ENCODE data around the gene SLC66A2.
A peak's percentile ranks its signal among the peaks of the same experiment; 100 is the strongest.

Gene SLC66A2

GRCh38 chr18:79919089-79919488, 32.4 kb downstream of the SLC66A2 start:
- DNase-seq (ENCODE audit: low read depth in 2 of 2), result no peak

DNA sequence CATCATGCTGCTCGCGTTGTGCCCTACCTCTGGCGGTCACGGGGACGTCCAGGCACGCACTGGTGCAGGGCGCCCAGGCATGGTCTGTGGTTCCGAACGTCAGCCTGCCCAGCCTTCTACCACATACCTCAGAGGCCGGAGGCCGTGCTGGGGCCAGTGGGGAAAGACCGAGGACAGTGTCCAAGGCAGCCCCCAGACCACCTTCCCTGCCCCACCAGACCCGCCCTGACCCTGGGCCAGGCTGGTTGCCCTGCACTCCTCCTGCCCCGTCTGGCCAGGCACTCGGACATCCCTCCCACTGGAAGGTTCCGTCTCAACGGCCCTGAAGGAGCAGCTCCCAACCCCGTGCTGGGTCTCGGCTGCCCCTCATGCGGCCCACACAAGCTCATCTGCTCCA, 32.8 kb downstream of the SLC66A2 start:
- DNase-seq (ENCODE audit: low read depth in 2 of 2), result no peak

GRCh38 chr18:79917853-79918614, 33.4 kb downstream of the SLC66A2 start:
- no peak for DNase-seq (ENCODE audit: low read depth in 2 of 2)

DNA sequence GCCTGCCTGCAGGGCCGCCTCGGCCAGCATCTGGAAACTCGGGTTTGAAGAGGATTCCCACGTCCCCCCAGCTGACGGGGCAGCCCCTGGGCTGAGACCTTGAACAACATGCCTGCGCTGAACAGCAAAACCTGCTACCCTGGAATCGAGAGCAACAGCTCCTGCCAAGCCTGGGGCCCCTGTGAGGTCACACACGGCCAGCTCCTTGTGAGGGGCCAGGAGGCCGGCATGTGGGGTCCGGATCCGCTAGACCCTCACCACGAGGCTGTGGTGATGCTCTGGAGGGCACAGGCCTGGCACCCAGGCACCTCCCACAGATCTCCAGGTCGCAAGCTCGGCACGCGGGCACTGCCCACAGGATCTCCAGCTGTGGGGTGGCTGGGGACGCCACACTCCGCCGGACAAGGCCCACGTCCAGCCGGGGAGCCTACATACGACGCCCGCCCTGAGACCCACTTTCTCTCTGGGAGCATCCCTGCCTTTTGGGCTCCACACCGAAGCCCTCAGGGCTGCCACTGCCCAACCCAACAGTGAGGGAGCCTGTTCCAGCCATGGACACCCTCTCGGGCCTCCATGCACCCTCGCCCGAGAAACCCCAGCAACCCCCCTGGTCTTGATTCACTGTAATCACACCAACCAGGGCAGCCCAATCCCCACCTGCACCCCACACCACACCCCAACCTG, 34.1 kb downstream of the SLC66A2 start:
- DNase-seq (ENCODE audit: low read depth in 2 of 2), result no peak

- no peak for DNase-seq (ENCODE audit: low read depth in 2 of 2)
These were observed 34.8 kb downstream of the SLC66A2 start for GRCh38 chr18:79916546-79917168.

GRCh38 chr18:79916128-79916494, 35.3 kb downstream of the SLC66A2 start:
- no peak for DNase-seq (ENCODE audit: low read depth in 2 of 2)

DNA sequence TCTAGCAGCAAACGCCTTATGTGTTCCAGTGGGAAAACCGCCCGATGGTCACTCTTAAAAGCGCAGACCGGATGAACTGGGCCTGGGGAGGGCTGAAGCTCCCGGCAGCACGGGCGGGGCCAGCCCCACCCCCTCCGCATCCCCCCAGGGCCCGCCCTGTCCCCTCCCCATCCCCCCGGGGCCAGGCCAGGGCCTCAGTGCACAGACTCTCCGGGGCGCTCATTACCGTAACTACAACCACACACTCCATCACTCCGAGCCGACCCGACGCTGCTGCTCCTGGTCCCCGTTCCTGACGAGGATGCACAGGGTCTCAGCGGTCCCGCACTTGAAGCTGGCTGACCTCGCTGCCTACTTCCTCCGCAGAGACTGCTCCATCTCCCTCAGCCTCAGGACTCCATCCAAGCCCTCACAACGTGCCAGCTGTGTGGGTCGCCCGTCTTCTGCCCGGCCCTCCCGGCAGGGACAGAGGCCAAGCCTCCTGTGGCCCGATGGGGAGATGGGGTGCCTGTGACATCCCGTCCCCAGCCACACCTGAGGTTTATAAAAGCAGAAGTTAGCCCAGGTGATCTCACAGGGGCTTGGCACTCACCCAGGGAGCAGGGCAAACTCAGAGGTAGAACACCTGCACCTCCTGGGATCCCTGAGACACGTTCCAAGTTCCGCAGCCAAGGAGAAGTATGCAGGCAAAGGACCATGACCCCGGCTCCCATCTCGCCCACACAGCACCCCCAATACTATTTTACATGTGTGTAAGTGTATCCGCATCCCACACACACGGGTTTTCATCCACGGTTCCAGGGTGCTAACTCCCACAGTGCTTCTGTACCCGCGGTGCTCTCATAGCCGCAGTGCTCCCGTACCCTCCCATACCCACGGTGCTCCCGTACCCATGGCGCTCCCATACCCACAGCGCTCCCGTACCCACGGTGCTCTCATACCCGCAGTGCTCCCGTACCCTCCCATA, 36.0 kb downstream of the SLC66A2 start:
- DNase-seq (ENCODE audit: low read depth in 2 of 2), result no peak

DNA sequence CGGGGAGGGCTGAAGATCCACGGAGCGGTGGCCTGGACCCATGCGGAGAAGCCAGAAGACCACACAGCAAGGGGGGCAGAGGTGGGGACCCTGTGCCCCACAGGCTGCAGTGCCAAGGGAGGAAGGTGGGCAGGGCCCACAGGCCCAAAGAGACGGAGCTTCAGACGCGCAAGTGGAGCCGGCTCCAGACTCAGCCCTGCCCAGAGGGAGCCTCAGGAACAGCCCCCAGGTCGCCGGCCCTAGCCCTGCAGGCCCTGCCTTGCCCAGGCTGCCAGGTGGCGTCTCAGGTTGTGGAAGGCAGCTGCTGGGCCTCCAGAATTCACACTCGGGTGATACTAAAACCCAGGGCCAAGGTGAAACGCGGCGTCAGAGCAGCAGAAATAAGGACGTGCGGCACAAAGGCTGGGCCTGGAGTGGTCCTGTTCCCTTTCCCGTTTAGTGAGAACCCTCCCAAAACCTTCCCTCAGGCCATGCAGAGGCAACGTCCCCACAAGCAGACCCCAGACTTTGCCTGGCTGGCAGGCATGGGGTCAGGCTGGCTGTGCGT, 36.8 kb downstream of the SLC66A2 start:
- no peak for DNase-seq (ENCODE audit: low read depth in 2 of 2)

DNA sequence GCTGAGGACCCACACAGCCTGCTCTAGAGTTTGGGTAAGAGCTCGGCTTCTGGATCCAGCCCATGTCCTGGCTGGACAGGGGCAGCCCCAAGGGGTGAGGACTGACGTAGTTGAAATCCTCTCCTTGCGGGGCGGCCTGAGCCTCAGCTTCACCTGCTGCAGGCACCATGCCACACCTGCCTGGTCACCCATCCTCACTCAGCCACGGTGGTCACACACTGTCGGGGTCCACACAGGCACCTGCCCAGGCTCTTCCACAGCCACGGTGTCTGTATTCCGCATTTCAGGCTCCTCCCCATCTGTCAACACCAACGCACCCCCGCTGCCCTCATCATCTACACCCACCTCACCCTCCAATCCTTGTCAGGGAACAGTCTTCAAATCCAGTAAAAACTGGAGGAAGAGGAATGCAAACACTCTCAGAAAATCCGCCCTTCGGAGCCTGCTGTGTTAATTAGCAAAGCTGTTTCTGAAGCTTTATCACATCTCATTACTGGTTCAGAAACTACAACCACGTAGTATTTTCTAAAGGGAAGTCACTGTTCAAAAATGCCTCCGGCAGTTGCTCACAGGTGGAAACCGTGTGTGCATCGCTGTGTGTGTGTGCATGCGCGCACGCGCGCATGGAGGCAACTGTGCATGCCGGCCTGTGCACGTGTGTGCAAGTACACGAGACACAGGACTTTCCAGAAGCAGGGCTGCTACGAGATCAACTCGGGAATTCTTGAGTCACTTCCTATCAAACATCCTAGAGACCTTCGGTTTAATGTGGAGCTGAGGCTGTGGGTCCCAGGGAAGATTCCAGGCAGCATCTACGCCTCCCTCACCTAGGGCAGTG, 38.2 kb downstream of the SLC66A2 start:
- DNase-seq (ENCODE audit: low read depth in 2 of 2), result no peak

GRCh38 chr18:79912409-79912991, 39.0 kb downstream of the SLC66A2 start:
- peak in 1 of 2 donors; percentile 24 for DNase-seq (ENCODE audit: low read depth in 2 of 2)

- DNase-seq (ENCODE audit: low read depth in 2 of 2), result no peak
These were observed 39.8 kb downstream of the SLC66A2 start for GRCh38 chr18:79911344-79912270.

- DNase-seq (ENCODE audit: low read depth in 2 of 2), result no peak
These were observed 40.7 kb downstream of the SLC66A2 start for GRCh38 chr18:79910563-79911343.

DNA sequence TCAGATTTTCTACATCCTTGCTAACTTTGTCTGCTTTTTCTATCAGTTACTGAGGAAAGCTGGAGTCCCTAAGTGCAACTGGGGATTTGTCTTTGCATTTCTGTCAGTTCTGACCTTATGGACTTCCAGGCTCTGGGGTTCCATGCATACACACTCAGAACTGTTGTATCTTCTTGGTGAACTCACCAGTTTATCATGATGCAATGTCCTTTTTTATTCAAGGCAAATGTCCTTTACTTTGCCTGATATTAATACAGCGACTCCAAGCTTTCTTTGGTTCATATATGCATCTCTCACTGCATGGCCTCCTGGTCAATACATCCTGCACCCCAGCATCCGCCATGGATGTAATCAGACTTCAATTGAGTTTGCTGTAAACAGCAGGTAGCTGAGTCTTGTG, 44.7 kb downstream of the SLC66A2 start:
- no peak for DNase-seq (ENCODE audit: low read depth in 2 of 2)

DNA sequence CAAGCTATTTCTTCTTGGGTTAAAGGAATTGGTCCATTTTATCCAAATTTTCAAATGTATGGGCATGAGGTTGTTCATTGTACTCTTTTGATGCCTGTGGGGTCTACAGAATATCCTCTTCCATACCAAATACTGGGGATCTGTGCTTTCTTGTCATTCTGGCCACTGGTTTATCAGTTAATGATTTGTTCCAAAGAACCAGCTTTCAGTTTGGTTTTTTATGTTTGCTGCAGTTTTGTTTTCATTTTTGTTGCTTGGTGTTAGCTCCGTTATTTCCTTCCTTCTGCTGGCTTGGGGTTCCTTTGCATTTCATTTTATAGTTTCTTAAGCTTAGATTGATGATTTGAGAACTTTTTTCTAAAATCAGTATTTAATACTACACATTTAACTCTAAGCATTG, 45.5 kb downstream of the SLC66A2 start:
- DNase-seq (ENCODE audit: low read depth in 2 of 2), result no peak

DNA sequence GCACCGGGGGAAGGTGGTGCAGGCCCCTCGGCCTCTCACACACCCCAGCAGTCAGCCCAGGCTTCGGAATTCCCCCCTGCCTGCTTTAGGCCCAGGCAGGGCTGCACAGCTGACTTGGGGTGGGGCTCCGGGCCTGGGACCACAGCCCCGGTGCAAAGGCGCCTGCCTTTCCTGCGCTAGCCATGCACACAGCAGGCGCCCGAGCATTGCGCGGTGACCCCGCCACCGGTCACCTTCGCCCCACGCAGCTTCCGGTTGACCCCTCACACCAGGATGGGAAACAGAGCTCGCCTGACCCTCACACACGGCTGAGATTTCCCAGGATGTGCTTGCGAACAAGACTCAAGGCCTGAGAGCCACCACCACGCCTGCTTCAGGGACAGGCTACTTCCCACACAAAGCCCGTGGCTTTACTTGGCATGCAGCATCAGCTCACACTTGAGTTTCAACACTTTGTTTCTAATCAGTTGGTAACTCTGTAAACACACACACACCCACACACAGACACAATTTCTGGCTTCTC, 46.0 kb downstream of the SLC66A2 start:
- no peak for DNase-seq (ENCODE audit: low read depth in 2 of 2)

GRCh38 chr18:79904357-79905147, 46.9 kb downstream of the SLC66A2 start:
- DNase-seq (ENCODE audit: low read depth in 2 of 2), result no peak

DNA sequence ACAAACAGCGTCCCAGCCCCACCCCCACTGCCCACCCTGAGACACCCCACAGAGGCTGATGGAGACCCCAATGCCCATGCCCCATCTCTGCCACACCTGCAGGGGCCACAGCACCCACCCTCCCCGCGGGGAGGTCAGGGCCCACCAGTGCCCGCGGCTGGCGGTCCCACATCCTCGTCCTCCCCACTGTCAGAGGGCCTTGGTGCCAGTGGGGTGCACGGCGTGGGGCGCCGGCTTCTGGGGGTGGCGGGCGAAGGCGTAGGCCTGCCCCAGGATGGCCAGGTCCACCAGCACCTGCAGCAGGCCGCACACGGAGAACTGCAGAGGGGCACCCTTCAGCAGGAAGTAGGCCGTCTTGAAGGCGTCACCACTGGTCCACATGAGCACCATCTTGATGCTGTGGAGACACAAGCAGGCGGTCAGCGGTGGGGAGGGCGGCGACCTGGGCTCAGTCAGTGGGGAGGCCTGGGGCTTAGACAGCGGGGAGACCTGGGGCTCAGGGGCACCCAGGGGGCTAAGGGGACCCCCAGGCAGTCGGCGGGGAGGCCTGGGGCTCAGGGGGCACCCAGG, 47.6 kb downstream of the SLC66A2 start:
- DNase-seq (ENCODE audit: low read depth in 2 of 2), result no peak
